GM21367 (cell line): Measurements from ENCODE around the gene THEM5.

Experiments used
- ATAC-seq: cut with Tn5 transposase; IDR thresholded peaks from one replicate; pipeline ENCODE4 v1.9.1; 2021; ENCODE audit not compliant: unreplicated experiment

Gene THEM5

DNA sequence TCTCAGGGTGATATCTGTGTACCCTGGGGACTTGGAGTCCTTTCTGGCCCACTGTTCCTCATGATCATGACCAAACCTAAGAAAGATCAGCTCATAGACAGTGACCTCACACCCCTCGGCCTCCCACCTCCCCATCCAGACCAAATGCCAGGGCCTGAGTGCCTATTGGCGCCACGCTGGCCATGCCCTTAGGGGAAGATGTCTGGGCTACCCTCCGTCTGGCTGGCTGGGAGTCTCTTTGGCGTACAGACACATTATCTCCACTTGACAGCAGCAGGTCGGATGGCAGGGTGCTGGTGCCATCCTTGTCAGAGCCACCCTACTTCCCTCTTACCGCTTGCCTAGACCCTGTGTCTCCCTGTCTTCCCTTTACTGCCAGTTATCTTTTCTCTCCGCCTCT is 30.3 kb downstream of the THEM5 start:
- ATAC-seq, result no peak

DNA sequence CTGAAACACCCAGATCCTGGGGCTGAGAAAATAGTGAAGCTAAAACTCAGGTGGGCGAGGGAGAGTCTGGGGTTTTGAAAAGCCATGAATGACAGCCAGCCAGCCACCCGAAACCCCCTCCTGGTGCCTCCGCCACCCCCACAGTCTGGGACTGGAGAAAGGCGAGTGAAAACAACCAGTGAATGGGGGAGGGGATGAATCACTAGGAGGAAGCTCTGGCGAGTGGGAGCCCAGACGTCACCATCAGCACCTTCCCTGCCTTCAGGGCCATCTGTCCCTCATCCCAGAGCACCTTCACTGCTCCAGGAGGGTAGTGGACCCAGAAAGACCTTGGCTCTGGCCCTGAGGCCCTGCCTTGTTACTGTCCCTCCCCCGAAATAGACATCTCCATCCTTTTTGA is 31.1 kb downstream of the THEM5 start:
- no peak for ATAC-seq

DNA sequence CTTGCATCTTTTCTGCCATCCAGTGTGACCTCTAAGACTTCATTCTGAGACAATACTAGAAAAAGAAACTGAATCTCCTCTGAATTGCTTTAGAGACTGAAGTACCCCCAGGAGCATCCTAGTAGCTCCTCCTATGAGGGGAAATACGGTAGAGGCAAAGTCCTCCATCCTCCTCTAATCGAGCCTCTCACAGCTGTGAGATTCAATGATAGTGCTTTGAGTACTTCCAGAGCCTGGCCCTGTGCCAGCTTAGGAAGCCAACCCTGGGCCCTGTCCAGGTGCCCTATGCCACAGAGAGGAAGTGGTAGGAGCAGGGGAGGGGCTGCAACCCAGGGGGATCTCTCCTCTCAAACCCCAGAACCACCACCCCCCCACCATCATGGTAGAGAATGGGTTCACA is 32.6 kb downstream of the THEM5 start:
- no peak for ATAC-seq

DNA sequence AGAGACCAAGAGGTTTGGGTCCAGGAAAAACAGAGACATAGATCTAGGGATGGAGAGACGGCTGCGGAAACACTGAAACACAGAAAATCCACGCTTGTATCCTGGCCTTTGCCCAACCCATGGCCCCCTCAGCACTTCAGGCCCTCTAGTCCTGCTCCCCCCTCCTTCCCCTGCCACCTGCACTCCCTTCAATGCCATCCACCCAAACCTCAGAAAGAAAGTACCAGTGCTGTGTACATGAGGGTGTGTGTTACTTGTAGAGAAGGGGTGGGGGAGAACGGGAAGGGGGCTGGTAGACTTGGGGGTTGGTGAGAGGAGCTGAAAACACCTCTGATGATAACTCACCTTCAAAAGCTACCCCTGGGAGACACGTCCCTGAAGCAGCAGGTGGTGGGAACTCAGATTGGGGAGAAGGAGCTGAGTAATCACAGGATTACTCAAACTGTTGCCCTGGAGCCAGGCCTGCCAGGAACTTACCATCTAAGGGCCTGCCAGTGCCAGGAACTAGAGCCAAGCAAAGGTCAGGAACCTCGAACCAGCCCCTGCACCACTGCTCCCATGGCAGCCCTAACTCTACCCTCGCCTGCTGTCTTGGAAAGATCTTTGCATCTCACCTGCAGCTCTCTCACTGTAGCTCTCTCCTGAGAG is 33.4 kb downstream of the THEM5 start:
- no peak for ATAC-seq

DNA sequence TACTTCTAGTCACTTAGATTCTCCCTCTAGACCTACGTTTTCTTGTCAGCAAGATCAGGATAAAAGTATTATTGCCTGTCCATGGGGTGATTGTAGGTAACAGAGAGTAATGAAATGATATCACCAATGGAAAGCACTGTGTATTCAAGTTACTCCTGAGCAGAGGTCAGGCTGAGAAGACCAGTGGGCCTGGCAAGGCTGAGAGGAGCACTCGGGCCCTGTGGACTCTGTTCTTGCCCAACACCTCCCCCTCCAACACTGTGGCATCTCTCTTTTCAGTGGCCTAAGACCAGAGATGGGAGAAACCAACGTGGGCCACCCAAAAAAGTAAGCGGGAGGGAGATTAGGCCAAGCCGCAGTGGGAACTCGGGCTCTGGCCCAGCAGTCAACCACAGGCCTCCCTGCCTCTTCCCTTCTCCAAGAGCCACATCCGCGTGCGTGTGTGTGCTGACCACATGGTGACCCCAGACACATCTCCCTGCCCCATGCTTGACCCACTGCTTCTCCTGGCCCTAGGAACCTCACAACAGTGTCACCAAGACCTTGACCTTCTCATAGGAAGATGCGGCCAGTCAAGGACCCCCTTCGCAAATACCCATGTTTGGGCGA is 34.2 kb downstream of the THEM5 start:
- no peak for ATAC-seq

DNA sequence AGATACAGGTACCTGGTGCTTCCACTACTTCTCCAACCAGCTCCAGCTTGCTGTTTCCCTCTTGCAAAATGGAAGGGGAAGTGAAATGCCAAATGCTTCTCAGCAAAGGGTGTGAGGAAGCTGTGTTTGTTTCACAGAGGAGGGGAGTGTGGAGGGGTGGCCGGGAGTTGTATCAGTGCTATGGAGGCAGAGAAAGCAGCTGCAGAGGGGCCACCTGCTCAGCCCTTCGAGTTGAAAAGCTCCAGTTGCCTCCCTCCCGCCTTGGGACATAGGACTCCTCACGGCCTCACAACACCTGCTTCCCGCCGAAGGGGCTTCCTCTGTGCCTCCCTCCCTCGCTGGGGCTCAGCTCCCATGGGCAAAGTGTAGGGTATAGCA is 36.2 kb downstream of the THEM5 start:
- no peak for ATAC-seq

DNA sequence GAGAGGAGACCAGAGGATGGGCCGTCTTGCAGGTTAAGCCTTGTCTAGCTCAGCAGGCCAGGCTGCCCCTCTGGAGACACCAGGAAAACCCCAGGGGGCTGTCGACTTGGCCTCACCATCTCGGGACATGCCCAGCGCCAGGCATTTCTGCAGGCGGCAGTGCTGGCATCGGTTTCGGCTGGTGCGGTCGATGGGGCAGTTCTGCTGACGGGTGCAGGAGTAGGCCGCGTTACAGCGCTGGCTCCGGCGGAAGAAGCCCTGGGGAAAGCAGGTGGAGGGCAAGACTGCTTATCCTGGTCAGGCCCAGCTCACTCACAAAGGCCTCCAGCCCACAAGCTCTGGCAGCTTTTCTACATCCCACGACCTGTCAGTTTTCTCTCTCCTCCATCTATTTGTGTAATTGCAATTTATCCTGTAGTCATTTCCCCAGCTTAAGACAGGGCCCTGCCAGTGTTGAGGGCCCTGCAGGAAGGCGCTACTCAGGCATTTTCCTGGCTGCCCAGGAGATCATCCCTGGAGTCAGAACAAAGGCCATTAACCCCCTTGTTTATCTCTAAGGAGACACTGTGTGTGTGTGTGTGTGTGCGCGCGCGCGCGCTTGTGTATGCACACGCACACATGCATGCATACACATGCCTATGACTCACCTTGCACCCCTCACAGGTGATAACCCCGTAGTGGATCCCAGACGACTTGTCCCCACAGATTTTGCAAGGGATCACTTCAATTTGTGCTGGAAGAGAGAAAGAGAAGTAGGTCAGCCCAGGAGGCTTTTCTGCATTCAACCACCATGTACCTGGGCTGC is 36.8 kb downstream of the THEM5 start:
- no peak for ATAC-seq

DNA sequence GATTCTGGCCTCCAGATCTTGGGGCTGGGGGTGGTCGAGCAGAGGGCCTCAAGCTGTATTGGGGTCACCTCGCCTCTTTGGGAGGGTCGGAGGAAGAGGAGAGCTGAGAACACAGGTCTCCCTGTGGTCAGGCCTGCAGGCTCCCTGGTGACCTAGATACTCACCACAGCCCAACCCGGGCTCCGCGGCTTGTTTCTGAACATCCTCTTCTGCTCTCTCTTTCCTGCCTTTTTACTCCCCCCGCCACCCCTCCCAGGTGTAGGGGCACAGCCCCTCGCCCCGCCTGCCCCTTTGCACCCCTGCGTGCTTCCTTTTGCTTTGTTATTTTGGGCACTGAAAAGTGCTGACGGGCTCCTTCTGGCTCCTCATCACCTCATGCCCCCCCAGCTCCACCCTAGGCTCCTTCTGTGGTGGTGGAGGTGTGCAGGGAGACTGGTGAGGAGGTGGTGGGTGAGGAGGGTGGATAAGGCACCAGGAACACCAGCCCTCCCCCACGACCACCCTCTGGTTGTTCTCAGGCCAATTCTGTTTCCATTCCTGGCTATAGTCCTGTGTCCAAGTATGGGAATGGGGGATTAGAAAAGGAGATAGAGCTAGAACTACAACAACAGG is 37.7 kb downstream of the THEM5 start:
- no peak for ATAC-seq

DNA sequence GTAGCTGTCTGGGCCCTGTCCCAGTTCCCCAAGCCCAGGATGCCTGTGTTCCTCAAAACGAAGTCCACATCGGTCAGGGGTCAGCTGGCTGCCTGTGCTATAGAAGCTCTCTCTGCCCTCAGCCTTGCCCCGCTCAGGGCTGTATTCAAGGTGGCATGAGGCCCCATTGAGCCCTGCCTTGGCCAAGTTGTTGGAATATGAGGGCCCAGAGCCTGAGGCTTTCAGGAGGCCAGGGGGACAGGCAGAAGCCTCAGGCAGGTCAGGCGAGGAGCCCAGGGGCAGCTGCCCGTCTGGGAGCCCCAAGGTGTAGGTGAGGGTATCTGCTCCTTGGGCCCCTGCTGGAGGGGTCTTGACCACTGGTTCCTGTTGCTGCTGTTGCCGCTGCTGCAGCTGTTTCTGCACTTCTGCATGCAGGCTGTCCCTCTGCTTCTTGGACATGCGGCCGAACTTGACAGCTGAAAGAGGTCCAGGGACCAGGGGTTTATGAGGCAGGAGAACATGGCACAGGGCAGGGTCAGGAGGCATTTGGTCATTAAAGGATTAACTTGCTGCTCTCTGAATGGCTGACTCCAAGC is 38.5 kb downstream of the THEM5 start:
- no peak for ATAC-seq

DNA sequence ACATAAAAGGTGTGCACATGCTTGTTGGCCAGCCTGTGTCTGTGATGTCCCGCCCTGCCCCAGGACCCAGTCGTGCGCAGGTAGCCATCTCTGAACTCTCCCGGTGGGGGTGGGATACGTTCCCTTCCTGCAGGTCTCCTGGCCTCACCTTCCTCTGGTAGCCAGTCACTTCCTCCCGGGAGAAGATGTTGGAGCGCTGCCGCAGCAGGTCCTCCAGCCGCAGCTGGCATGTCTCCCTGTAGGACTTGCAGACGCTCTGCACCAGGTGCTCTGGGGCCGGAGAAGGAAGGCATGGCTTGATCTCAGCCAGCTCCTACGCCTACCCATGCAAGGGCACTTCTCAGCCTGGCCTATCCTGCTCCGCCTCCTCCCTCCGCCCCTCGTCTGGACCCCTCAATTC is 39.1 kb downstream of the THEM5 start:
- ATAC-seq, result no peak

DNA sequence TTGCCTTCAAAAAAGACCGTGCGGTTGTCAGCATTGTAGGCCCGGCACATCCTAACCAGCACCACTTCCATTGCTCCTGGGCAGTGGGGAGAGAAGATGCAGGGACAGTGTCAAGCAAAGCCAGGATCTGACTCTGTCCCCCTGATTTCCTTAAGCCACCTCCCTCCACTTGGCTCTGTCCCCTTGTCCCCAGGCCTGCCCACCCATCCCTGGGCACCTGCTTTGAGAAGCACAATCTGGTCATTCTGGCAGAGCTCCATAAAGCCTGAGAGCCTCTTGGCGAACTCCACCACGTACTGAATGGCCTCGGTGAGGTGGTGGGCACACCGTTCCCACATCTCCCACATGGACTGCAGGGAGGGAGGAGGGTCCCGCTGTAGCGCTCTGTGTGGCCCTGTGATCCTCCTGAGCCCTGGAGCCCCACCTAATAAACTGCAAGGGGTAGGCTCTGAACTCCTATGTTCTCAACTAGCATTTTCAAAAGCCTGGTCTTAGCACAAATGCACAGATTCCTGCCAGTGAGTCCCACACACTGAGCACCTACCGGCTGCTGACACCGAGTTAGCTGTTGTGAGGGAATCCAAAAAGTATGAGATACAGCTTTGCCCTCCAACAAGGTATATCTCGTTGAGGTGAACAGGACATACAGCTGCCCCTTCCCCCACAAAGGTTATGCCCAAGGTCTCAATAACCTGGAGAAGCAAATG is 40.1 kb downstream of the THEM5 start:
- no peak for ATAC-seq

DNA sequence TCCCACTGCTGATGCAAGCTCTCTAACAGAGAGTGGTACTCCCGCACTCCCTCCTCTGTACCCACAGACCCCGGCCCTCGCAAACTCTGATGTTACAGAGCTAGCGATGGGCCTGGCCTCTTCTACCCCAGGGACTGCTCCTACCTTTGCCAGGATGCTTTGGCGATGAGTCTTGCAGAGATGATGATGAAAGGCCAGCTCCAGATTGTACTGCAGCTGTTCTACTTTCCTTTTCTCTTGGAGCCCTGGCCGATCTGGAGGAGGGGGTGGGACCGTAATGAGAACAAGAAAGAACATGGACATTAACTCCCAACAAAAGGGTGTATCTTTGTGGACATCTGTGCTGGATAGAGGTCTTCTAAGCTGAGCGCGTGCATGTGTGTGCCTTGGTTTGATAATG is 42.3 kb downstream of the THEM5 start:
- ATAC-seq, result no peak

DNA sequence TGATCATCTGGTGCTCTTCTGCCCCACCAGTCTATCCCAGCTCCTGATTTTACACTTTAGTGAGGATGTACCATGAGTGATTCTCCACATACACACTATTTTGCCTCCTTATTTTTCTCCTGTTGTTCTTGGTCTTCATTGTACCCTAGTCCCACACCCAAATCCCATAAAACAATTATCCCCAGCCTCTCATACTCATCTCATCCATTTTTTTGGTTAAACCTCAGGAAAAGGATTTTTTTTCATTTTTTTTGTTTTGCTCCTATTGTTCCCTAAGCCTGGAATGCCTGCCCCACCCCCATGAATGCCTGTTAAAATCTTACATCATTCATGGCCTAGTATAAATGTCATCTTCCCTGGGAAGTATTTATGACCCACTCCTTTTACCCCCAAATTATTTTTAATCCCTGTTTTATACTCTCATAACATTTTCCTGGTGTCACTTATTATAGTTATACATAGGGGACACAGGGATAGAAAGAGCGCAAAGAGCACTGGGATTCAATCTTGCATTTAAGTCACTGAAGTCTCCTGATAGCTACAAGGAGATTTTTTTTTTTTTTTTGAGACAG is 43.4 kb downstream of the THEM5 start:
- no peak for ATAC-seq

DNA sequence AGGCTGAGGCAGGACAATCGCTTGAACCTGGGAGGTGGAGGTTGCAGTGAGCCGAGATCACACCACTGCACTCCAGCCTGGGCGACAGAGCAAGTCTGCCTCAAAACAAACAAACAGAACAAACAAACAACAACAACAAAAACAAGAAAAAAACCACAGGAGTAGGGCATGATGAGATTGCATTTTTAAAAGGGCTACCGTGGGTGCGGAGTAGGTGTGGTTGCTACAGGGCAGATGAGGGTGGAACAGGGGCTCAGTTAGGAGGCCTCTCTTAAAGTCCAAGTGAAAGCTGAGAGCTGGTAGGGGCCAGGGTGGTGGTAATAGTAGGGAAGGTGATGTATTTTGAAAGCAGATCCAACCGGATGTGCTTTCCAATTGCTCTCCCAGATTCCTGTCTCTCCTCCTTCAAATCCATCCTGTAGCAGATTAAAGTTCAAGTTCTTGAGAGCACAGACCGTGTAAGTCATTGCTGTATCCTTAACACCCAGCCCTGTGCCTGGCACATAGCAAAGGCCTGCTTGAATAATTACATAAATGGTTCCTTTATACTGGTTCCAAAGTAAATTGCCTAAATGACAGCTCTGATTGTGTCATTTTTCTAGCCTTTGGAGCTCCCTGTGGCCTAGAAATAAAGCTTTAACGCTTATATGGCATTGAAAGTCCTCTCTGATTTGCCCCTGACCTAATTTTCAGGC is 44.1 kb downstream of the THEM5 start:
- ATAC-seq, result no peak

DNA sequence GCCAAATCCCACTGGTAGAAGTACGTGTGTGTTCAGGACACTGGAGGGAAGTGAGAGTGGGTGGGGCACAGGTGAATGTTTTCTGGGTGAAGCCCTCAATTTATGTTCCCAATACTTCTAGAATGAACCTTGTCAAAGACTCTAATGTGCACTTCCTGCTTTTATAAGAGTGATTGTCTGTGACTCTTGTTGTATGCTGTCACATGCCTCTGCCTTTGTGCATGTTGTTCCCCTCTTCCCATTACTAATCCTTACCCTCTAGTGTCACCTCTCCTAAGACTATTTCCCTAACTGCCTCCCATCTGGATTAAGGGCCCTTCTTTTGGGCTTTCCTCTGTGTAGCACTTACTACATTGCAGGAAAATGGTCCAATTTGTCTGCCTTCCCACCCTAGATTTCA is 45.7 kb downstream of the THEM5 start:
- no peak for ATAC-seq

DNA sequence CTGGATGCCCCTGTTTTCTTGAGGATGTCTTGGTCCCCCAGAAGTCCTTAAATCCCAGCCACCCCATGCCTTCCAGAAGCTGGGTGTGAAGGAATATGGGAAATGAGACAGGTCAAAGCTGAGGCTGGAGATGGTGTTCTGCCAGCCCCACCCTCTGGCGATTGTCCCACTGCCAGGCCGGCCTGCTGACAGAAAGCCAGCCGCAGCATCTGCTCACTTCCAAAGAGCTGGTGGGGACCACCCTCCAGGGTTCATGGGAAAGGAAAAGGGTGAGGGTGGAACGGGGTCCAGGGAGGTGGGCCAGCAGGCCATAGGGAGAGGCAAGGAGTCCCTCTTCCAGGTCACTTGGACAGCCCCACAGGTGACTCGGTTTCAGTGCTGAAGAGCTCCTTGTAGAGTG is 46.4 kb downstream of the THEM5 start:
- ATAC-seq, result no peak

DNA sequence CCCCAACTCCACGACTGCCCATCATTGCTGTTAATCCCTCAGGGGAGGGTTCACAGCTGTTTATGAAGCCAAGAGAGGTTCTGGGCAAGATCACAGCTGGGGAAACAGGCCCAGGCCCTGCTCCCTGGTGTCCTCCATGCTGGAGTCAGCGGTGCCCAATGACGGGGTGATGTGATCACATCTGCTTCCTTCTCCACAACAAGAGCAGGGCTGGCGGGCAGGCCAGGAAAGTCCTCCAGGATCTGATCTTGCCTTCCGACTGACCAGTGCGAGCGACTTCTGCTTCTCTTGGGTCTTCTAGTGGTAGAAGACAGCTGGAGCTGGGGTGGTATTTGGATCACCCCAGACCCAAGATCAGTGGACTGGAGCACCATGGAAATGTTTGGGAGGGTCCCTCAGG is 47.3 kb downstream of the THEM5 start:
- no peak for ATAC-seq

DNA sequence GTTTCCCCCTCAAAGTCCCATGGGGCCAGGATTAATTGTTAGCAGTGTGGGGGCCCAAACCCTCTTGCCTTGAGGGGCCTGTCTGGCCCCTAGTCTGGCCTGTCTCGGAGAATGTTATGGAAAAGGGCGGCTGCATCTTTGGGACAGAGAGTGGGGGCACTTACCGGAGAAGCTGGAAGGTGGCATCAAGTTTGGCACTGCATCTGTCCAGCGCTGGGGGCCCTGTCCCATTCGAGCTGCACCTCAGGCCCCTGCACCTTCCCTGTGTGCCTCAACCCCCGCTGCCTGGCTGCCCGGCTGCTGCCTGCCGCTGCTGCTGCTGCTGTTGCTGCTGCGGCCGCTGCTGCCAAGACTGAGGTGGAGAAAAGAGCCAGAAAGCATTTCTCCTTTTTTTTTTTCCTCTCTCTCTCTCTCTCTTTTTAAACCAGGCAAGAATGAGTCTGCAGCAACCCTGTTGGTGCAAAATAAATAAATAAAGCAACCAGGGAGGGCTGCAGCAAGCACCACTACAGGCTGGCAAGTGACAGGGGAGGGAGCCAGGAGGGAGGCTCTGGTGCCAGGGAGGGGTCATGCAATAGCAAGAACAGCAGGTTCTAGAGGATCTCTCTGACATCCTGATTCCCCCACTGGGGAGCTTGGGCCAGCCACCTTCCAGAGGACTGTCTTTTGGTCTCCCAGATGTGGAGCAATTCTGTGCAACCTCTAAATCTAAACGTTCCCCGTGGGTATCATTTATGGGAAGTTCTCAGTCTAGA is 48.3 kb downstream of the THEM5 start, which contains the start of gene LINGO4:
Gene LINGO4 (minus strand): TSS at position 354 of the 755 bp plus-strand sequence. CDS start 2,715 bp downstream, outside the sequence.
- ATAC-seq, result no peak

DNA sequence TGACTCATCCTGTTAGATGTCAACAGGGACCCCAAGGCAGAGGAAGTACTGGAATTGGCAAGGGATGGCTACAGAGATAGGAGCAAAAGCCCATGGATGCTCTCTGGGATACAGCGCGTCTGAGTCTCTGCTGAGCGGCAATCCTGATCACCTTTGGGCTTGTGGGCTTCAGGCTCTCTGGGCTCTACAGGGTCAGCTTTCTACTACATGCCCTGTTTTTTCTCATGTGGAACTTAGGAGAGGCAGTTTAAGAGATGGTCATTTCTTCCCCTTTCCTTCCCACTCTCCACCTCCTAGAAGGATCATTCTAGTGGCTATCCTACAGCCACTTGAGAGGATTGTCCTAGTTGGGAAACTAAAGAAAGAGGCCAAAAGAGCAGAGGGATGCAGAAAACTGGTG is 49.6 kb downstream of the THEM5 start:
- ATAC-seq, result no peak
